T-helper 1 cell treated with Interleukin-12 subunit alpha and Interleukin-12 subunit beta and Interleukin-4 antibody, amounts not matched to agents 30 μg/mL and 1 μg/mL, for 36 hours (primary cell): ENCODE data around the gene RAC3.

Experiments
- H3K27ac Mint-ChIP-seq: one replicate; pipeline ENCODE4 v1.8.0; 2021; ENCODE audit warnings: mild to moderate bottlenecking, mixed read lengths
- H3K27me3 Mint-ChIP-seq: one replicate; pipeline ENCODE4 v1.8.0; 2021; ENCODE audit warnings: low read depth, mixed read lengths
- H3K36me3 Mint-ChIP-seq: one replicate; pipeline ENCODE4 v1.8.0; 2021; ENCODE audit warnings: low read depth, mixed read lengths
- H3K4me1 Mint-ChIP-seq: one replicate; pipeline ENCODE4 v1.8.0; 2021; ENCODE audit warnings: low read depth, mixed read lengths
- H3K4me3 Mint-ChIP-seq: one replicate; pipeline ENCODE4 v1.8.0; 2021; ENCODE audit warnings: mild to moderate bottlenecking, moderate library complexity, mixed read lengths
- H3K9me3 Mint-ChIP-seq: one replicate; pipeline ENCODE4 v1.8.0; 2021; ENCODE audit warnings: mixed read lengths

The RAC3 gene

GRCh38 chr17:82063424-82064415 lies 32.2 kb downstream of the RAC3 start:
- peak overlapping the region; percentile 20 for H3K27ac Mint-ChIP-seq
- peaks cover 6% of the 10 kb centered on the region for H3K4me1 Mint-ChIP-seq

GRCh38 chr17:82064433-82065192 lies 33.1 kb downstream of the RAC3 start:
- Mint-ChIP-seq H3K27ac (peak overlapping the region; percentile 20), H3K27me3 (no peaks in the 10 kb centered on the region), H3K9me3 (no peaks in the 10 kb centered on the region), H3K4me3 (peak overlapping the region; percentile 61), H3K36me3 (peaks cover 1% of the 10 kb centered on the region), H3K4me1 (peaks cover 6% of the 10 kb centered on the region)

More at GRCh38 chr17:82063424-82064415, 32.2 kb downstream of the RAC3 start:
- Mint-ChIP-seq H3K27me3 (no peaks in the 10 kb centered on the region), H3K36me3 (peaks cover 1% of the 10 kb centered on the region), H3K4me3 (peak overlapping the region; percentile 61), H3K9me3 (no peaks in the 10 kb centered on the region)

GRCh38 chr17:82065193-82065637 lies 33.7 kb downstream of the RAC3 start:
- Mint-ChIP-seq H3K9me3 (no peaks in the 10 kb centered on the region), H3K4me1 (peaks cover 6% of the 10 kb centered on the region), H3K27me3 (no peaks in the 10 kb centered on the region), H3K4me3 (peak overlapping the region; percentile 61), H3K36me3 (peaks cover 1% of the 10 kb centered on the region), H3K27ac (no peak overlapping the region)

- H3K4me1 Mint-ChIP-seq, result peaks cover 6% of the 10 kb centered on the region
- H3K27ac Mint-ChIP-seq, result peak within 1 kb of the TSS; percentile 81
- H3K4me3 Mint-ChIP-seq, result peak within 1 kb of the TSS; percentile 87
- H3K9me3 Mint-ChIP-seq, result no peaks in the 10 kb centered on the region
- peaks cover 1% of the 10 kb centered on the region for H3K36me3 Mint-ChIP-seq
- H3K27me3 Mint-ChIP-seq, result no peaks in the 10 kb centered on the region
Observed at GRCh38 chr17:82065638-82066303, 34.3 kb downstream of the RAC3 start, which contains the start of gene DUS1L. DUS1L (minus strand) TSS chr17:82065804; CDS start chr17:82065059, 745 bp downstream.

- H3K27ac Mint-ChIP-seq, result no peak overlapping the region
- no peaks in the 10 kb centered on the region for H3K9me3 Mint-ChIP-seq
- no peak overlapping the region for H3K4me3 Mint-ChIP-seq
- peaks cover 1% of the 10 kb centered on the region for H3K36me3 Mint-ChIP-seq
- H3K27me3 Mint-ChIP-seq, result peaks cover 5% of the 10 kb centered on the region
- H3K4me1 Mint-ChIP-seq, result peaks cover 4% of the 10 kb centered on the region
Observed at GRCh38 chr17:82070611-82071010, 39.1 kb downstream of the RAC3 start.

GRCh38 chr17:82072827-82073226 lies 41.3 kb downstream of the RAC3 start:
- H3K4me1 Mint-ChIP-seq, result no peaks in the 10 kb centered on the region
- H3K36me3 Mint-ChIP-seq, result no peaks in the 10 kb centered on the region
- no peak overlapping the region for H3K4me3 Mint-ChIP-seq
- no peaks in the 10 kb centered on the region for H3K9me3 Mint-ChIP-seq
- H3K27ac Mint-ChIP-seq, result no peak overlapping the region
- H3K27me3 Mint-ChIP-seq, result peaks cover 5% of the 10 kb centered on the region

- Mint-ChIP-seq H3K4me1 (no peaks in the 10 kb centered on the region), H3K9me3 (no peaks in the 10 kb centered on the region), H3K36me3 (peaks cover 3% of the 10 kb centered on the region), H3K27ac (no peak overlapping the region), H3K27me3 (peaks cover 5% of the 10 kb centered on the region), H3K4me3 (no peak overlapping the region)
Observed at GRCh38 chr17:82073446-82073845, 42.0 kb downstream of the RAC3 start.

DNA sequence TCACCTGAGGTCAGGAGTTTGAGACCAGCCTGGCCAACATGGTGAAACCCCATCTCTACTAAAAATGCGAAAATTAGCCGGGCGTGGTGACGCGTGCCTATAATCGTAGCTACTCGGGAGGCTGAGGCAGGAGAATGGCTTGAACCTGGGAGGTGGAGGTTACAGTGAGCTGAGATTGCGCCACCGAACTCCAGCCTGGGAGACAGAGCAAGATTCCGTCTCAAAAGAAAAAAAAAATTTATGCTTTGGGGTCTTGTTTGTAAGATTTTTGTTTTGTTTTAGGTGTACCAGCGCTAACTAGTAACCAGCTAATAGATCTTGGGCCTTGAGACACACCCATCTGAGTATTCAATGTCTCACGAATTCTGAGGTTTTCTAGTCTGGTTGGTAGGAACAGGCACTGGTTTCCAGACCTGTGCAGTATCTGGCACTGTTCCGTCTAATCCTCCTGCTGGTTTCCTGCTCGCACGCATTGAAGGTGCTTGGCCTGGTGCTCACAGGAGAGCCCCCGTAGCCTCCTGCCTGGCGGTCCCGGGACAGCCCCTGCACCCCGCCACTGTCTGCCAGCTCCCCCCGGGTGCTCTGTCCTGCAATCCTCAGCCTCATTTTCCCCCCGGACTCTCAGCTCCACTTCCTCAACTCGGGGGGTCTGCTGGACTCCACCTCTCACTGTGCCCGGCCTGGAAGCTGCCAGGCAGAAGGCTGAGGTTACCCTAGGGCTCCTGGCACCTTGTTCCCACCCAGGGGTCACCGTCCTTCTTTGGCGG lies 44.7 kb downstream of the RAC3 start:
- peaks cover 3% of the 10 kb centered on the region for H3K36me3 Mint-ChIP-seq
- no peak overlapping the region for H3K27ac Mint-ChIP-seq
- H3K4me3 Mint-ChIP-seq, result no peak overlapping the region
- H3K4me1 Mint-ChIP-seq, result no peaks in the 10 kb centered on the region
- no peaks in the 10 kb centered on the region for H3K9me3 Mint-ChIP-seq
- H3K27me3 Mint-ChIP-seq, result peaks cover 5% of the 10 kb centered on the region

DNA sequence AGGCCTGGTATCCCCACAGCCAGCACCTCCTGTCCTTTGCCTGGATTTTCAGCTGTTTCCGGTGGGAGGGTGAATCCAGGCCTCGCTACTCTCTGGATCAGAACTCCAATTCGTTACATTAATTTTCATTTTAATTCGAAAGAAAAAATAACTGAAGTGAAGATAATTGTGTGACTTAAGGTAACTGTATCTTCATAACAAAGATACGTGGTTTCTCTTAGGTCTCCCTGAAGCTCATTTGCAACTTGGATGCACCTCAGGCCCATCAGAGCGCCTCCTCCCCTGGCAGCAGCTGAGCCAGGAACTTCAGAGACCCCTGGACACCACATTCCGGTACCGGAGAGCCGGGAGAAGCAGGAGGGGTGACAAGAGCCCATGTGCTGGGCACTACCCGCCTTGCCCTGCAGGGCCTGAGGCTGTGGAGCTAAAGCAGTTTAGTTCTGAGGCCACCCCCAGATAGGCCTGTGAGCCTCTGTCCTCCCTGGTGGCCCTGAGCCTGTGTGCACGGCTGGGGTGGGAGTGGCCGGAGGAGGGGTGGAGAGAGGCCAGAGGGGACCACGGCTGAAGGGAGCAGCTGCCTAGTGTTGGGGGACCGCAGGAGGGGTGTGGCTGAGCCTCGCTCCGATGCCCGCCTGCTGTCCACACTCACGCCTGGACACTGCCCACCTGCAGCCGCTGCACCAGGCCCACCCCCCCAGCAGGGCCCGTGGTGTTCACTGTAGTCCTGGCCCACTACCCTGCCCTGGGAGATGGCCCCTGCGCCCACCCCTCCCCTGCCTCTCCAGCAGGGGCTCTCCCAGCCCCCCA lies 45.5 kb downstream of the RAC3 start:
- Mint-ChIP-seq H3K27ac (no peak overlapping the region), H3K36me3 (peaks cover 3% of the 10 kb centered on the region), H3K9me3 (no peaks in the 10 kb centered on the region)

GRCh38 chr17:82077617-82078358 lies 46.3 kb downstream of the RAC3 start:
- peaks cover 2% of the 10 kb centered on the region for H3K27me3 Mint-ChIP-seq
- H3K9me3 Mint-ChIP-seq, result no peaks in the 10 kb centered on the region
- no peak overlapping the region for H3K4me3 Mint-ChIP-seq
- no peak overlapping the region for H3K27ac Mint-ChIP-seq
- no peaks in the 10 kb centered on the region for H3K4me1 Mint-ChIP-seq
- H3K36me3 Mint-ChIP-seq, result peaks cover 3% of the 10 kb centered on the region

More for the DNA sequence above, 45.5 kb downstream of the RAC3 start:
- H3K27me3 Mint-ChIP-seq, result peaks cover 5% of the 10 kb centered on the region
- no peaks in the 10 kb centered on the region for H3K4me1 Mint-ChIP-seq
- H3K4me3 Mint-ChIP-seq, result no peak overlapping the region

DNA sequence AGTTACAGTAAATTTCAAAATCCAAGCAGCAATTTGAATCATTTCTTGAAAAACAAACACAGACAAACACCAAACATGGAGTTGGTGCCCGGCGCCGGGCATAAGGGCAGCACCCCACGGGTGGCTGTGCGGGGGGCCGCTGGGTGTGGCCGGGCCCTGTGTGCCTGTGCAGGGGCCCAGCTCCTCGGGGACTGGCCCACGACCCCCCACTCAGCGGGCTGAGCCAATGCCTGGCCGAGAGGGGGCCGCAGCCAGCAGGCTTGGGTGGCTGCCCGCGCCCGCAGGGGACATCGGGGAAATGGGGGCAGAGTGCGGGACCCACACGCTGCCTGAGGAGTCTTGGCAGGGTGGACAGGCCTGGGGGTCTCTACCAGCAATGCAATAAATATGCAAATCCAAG lies 47.0 kb downstream of the RAC3 start:
- Mint-ChIP-seq H3K9me3 (no peaks in the 10 kb centered on the region), H3K27ac (no peak overlapping the region), H3K4me3 (no peak overlapping the region), H3K27me3 (no peaks in the 10 kb centered on the region), H3K4me1 (no peaks in the 10 kb centered on the region), H3K36me3 (peaks cover 3% of the 10 kb centered on the region)

DNA sequence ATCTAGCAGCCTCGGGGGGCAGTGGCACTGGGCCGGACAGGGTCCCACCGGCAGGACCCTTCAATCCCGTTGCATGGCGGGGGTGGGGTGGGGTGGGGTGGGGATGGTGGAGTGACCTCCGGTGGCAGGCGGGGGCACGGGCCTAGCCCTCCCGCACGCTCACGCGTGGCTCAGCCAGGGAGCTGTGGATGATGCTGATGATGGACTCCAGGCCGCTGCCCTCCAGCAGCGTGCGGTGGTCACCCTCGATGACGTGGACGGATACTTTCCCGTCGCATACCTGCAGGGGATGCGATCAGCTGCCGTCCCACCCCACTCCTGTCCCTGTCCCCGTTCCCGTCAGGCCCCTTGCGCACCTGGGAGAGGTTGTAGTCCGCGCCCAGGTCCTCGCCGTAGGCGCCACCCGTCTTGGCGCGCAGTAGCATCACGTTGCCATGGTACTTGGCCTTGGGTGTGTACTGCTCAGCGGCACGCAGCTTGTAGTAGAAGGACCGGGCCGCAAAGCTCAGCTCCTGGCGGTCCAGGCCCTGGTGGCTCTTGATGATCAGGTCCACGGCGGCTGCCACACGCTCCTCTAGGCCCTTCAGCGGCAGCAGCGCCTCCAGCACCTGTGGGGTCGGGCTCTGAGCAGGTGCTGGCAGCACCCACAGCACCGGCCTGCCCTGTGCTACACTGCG lies 47.7 kb downstream of the RAC3 start:
- H3K4me1 Mint-ChIP-seq, result no peaks in the 10 kb centered on the region
- peaks cover 3% of the 10 kb centered on the region for H3K36me3 Mint-ChIP-seq
- H3K4me3 Mint-ChIP-seq, result no peak overlapping the region
- H3K27ac Mint-ChIP-seq, result no peak overlapping the region
- no peaks in the 10 kb centered on the region for H3K27me3 Mint-ChIP-seq
- H3K9me3 Mint-ChIP-seq, result no peaks in the 10 kb centered on the region
